Measurements from ENCODE around the gene PFKL.

The PFKL gene

DNA sequence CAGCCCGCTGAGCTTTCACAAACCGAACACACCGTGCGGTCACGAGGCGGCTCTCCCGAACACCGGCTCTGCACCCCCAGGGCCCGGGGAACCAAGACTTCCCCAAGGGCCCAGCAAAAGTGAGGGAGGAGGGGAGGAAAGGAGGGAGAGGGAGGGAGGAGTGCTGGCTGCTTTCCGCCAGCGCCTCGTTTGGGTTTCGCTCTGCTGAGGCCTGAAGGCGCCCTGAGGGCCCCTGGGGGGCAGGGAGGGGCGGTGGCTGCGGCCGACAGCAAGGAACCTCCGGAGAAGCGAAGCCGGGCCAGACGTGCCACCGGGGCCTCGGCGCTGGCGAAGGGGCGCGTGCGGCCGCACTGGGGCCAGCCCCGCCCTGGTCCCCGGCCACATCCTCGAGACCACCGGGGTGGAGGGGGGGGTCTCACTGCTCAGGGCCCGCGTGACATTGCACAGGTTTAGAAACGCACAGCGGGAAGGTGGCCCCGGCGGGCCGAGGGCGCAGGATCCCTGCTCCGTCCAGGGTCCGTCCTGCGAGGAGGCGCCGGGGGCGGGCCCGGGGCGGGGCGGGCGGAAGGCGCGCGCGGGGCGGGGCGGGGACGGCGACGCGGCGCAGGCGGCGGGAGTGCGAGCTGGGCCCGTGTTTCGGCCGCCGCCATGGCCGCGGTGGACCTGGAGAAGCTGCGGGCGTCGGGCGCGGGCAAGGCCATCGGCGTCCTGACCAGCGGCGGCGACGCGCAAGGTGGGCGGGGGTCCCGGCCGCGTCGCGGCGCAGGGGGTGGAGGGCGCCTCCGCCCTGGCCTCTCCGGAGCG, at the start of gene PFKL:
Gene PFKL, plus strand, starts transcription at position 596 of the 804 bp plus-strand sequence. Its CDS starts 53 bp downstream, at position 649.
- H3K4me3 ChIP-seq (ENCODE audit: low read length): peak within 1 kb of the TSS; percentile 68
- TF ChIP-seq, protein P1, sequence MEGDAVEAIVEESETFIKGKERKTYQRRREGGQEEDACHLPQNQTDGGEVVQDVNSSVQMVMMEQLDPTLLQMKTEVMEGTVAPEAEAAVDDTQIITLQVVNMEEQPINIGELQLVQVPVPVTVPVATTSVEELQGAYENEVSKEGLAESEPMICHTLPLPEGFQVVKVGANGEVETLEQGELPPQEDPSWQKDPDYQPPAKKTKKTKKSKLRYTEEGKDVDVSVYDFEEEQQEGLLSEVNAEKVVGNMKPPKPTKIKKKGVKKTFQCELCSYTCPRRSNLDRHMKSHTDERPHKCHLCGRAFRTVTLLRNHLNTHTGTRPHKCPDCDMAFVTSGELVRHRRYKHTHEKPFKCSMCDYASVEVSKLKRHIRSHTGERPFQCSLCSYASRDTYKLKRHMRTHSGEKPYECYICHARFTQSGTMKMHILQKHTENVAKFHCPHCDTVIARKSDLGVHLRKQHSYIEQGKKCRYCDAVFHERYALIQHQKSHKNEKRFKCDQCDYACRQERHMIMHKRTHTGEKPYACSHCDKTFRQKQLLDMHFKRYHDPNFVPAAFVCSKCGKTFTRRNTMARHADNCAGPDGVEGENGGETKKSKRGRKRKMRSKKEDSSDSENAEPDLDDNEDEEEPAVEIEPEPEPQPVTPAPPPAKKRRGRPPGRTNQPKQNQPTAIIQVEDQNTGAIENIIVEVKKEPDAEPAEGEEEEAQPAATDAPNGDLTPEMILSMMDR (conservative IDR thresholded peaks at IDR 0.05; ENCODE audit: low read depth, low read length): no peak
- no peak for DNase-seq (ENCODE audit: low read depth)

DNA sequence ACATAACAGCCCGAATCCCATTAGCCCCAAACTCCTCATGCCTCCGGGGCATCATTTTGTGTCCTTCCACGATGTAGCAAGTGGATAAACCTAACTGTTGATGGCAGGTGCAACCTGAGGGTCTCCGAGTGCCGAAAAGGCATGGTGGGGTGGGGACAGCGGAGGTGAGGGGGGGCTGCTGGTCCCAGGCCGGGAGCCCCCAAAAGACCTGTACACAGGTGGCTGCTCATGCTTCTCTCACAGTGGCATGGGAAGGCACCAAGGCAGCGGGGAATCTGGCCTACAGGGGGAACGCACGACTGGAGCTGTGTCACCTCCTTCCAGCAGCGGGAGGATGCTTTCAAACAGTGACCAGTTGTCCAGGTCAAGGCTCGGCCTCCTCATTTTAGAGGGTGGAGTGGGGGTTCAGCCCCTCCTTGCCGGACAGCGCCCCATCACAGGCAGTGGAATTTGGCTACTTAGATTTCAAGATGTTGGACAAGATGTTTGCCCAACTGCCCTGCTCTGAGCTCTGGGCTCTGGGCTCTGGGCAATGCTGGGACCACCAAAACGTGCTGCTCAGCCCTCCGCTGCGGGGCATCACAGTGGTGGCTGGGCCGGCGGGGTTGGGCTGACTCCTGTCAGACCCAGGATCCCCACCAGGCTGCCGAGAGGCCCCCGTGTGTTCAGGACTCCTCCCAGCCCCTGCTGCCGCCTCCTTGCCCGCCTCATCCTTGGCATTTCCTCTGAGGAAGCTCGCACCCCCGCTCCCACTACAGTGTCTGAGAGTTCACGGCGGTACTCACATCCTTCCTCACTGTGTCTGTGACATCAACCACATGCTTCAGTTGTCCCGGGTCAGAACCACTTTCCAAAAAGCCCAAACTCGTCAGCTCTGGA, 45.8 kb upstream of the PFKL start:
- no peak overlapping the region for H3K4me3 ChIP-seq (ENCODE audit: low read length)
- DNase-seq (ENCODE audit: low read depth): no peak
- TF ChIP-seq, protein P1 (conservative IDR thresholded peaks at IDR 0.05; ENCODE audit: low read depth, low read length): no peak

DNA sequence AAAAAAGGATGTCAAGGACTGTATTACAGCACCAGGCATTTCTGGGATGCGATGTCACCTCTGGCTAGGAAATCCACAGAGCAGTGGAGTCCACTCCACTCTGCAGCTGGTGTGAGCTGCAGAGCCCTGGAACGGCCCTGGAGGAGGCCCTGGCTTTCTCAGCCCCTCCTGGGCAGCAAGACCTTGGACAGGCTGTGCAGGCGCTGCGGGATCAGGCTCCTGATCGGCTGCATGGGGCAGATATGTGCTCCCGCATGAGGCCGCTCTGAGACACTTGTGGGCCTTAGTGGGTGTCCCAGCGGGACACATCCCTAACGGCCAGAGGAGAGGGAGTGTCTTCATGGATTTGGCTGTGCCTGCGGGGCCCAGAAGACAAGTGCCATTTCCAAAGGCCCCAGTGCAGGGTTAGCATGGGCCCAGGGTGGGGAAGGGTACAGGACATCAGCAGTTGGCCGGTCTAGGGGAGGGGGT, 44.3 kb upstream of the PFKL start:
- no peak for DNase-seq (ENCODE audit: low read depth)
- H3K4me3 ChIP-seq (ENCODE audit: low read length): no peak overlapping the region
- TF ChIP-seq, protein P1 (conservative IDR thresholded peaks at IDR 0.05; ENCODE audit: low read depth, low read length): no peak

DNA sequence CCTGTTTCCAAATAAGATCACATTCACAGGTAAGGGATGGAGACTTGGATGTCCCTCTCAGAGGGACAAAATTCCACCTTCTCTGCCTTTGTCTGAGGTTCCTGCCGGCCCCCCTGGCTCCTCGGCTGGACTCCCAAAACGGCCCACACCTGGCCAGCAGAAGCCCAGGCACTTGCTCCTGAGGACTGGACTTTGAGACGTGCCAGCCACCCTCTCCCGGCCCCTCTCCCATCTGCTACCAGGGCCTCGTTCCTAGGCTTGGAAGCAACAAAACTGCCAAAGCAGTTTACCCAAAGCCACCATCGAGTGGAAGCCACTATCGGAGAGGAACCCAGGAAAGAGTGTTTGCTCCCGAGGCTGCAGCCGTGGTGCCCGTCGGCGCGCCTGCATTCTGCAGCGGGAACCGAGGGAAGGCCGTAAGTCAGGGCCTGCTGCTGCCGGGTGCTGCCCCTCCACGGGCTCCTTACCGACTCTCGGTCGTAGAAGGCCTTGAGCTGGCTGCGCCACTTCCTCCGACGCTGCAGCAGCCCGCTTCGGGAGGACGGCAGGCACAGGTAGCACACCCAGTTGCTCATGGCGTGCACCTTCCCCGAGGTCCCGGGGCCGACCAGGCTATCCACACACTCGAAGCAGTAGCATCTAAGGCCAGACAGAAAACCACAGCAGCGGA, 41.7 kb upstream of the PFKL start:
- DNase-seq (ENCODE audit: low read depth): no peak
- TF ChIP-seq, protein P1 (conservative IDR thresholded peaks at IDR 0.05; ENCODE audit: low read depth, low read length): no peak
- no peak overlapping the region for H3K4me3 ChIP-seq (ENCODE audit: low read length)

DNA sequence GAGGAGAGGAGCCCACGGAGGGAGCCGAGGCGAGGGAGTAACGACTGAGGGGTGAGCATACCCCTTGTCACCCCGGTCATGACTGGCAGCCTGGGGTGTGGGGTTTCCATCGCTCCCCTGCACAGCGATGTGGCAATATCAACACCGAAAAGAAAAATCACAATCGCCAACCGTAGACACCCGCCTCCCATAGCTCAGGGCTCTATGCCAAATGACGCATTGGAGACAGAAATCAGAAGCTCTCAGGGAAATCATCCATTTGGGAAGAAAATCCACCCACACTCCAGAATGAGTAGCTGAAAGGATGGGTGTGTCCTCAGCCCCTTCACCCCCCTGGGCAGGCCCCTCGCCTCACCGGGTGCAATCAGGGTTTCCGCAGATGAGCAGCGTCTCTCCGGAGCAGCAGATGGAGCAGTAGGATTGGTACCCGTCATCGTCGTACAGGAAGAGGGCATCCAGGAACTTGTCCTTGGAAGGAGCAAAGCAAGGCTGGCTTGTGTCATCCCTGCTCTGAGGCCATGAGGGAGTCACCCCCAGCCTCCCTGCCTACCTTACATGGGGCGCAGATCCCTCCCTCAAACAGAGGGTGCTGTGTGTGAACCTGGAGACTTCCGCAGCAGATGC, 40.7 kb upstream of the PFKL start:
- no peak overlapping the region for H3K4me3 ChIP-seq (ENCODE audit: low read length)
- DNase-seq (ENCODE audit: low read depth): no peak
- TF ChIP-seq, protein P1 (conservative IDR thresholded peaks at IDR 0.05; ENCODE audit: low read depth, low read length): no peak

DNA sequence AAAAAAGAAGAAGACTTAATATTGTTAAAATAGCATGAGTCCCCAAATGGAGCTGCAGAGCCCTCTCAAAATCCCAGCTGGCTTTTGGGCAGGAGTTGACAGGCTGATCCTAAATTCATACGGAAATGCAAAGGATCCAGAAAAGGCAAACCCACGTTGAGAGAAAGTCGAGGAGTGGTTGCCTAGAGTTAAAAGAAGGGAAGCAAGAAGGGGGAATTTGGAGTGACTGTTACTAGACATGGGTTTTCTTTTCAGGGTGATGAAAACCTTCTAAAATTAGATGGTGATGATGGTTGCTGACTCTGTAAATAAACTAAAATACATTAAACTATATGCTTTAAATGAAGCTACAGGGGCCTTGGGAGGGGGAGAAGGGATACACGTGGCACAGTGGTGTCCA, 39.8 kb upstream of the PFKL start:
- TF ChIP-seq, protein P1 (conservative IDR thresholded peaks at IDR 0.05; ENCODE audit: low read depth, low read length): no peak
- no peak for DNase-seq (ENCODE audit: low read depth)
- no peak overlapping the region for H3K4me3 ChIP-seq (ENCODE audit: low read length)

Measured in retinal pigment epithelial cell (primary cell).